ENCODE data around the gene PSMB7. TPM values are rescaled to one million over a fixed set of nuclear protein-coding genes. Genes with fewer than 3 reads are reported as not detected.

PSMB7 gene
- total RNA-seq, 2 donors from 2014 or later: 91.4 to 149 TPM

DNA sequence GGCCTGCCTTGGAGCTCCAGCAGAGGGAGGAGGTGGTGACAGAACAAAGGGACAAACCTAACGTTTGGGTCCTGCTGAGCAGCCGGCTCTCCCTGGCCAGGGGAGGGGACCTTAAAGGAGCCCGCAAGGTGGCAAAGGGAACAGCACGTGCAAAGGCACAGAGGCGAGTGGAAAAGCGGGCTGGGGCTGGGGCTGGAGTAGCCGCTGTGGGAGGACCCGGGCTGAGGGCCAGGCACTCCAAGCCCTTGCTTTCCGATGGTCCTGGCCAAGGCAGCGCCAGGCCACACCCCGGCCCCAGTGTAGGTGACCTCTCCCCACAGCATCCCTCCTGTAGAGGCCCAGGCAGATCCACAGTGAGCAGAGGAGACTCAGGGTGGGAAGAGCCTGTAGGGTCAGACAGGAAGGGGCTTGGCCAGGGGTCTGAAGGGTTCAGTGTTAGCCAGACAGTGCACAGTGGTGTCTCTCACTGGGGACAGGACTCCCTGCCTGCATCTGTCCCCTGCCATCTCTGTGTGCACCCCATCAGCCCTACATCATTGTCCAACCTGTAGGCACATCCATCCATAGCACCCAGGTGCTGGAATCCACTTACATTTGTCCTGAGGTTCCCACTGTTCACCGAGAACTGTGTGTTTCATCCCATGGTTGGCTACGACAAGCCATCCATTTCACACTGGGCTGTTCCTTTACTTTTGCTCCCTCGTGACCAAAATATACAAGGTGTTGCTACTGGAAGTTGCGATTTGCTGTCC, 80.5 kb downstream of the PSMB7 start:
- ATAC-seq (ENCODE audit: insufficient number of reproducible peaks, low FRiP score, low read depth): no peak
- no peaks in the 10 kb centered on the region for H3K27me3 ChIP-seq (replicated peaks; ENCODE audit: insufficient read depth)
- H3K4me3 ChIP-seq: no peak overlapping the region
- H3K36me3 ChIP-seq: peaks cover 27% of the 10 kb centered on the region
- no peaks in the 10 kb centered on the region for H3K4me1 ChIP-seq (ENCODE audit: control insufficient read depth in 1 of 2, low read depth in 2 of 2)
- TF ChIP-seq, protein P1, sequence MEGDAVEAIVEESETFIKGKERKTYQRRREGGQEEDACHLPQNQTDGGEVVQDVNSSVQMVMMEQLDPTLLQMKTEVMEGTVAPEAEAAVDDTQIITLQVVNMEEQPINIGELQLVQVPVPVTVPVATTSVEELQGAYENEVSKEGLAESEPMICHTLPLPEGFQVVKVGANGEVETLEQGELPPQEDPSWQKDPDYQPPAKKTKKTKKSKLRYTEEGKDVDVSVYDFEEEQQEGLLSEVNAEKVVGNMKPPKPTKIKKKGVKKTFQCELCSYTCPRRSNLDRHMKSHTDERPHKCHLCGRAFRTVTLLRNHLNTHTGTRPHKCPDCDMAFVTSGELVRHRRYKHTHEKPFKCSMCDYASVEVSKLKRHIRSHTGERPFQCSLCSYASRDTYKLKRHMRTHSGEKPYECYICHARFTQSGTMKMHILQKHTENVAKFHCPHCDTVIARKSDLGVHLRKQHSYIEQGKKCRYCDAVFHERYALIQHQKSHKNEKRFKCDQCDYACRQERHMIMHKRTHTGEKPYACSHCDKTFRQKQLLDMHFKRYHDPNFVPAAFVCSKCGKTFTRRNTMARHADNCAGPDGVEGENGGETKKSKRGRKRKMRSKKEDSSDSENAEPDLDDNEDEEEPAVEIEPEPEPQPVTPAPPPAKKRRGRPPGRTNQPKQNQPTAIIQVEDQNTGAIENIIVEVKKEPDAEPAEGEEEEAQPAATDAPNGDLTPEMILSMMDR (IDR thresholded peaks at IDR 0.05): no peak
- no peaks in the 10 kb centered on the region for H3K9me3 ChIP-seq
- DNase-seq (ENCODE audit: low spot score): no peak
- no peak overlapping the region for H3K27ac ChIP-seq

GRCh38 chr9:124333203-124333579, 82.1 kb downstream of the PSMB7 start:
- ATAC-seq (ENCODE audit: insufficient number of reproducible peaks, low FRiP score, low read depth) (no peak), DNase-seq (ENCODE audit: low spot score) (no peak)
- H3K4me3 ChIP-seq: no peak overlapping the region
- TF ChIP-seq, protein P1 (IDR thresholded peaks at IDR 0.05): no peak
- peaks cover 40% of the 10 kb centered on the region for H3K36me3 ChIP-seq
- H3K9me3 ChIP-seq: no peaks in the 10 kb centered on the region
- H3K4me1 ChIP-seq (ENCODE audit: control insufficient read depth in 1 of 2, low read depth in 2 of 2): no peaks in the 10 kb centered on the region
- H3K27me3 ChIP-seq (replicated peaks; ENCODE audit: insufficient read depth): no peaks in the 10 kb centered on the region
- no peak overlapping the region for H3K27ac ChIP-seq

DNA sequence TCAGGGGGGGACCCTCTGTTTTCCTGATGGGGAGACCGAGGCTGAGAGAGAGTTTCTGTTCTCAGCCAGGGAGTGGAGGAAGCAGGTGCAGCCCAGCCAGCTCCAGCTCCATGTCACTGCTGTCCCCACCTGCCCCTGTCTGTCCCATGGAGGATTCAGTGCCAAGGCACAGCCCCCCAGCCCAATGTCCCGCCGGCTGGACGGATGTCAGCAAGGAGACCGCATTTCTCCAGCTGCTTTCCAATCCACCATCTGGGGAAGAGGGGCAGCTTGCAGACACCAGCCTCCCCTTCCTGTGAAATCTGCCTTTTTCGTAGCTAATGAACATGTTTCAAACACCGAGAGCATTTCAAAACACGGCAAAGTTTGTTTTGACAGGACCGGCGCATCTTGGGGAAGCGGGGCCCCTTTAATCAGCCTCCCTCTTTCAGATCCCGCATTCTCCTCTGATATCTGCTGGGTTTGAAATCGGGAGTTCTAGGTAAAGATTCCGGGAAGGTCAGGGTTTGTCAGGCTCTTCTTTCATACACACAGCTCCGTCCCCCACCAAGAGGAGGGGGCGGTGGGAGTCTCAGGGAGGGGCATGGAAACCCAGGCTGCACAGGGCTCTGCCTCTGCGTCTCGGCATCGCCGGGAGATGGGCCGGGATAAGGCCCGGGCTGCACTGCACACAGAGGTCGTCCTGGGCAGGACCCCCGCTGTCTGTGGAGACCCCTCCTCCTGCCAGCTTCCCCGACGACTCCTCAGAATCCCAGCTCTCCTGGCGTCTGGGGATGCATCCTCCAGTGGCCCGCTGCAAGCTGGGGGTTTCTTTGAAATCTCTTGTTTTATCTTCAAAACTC, 82.7 kb downstream of the PSMB7 start:
- TF ChIP-seq, protein P1 (IDR thresholded peaks at IDR 0.05): no peak
- ATAC-seq (ENCODE audit: insufficient number of reproducible peaks, low FRiP score, low read depth) (no peak), DNase-seq (ENCODE audit: low spot score) (no peak)
- no peaks in the 10 kb centered on the region for H3K9me3 ChIP-seq
- H3K4me1 ChIP-seq (ENCODE audit: control insufficient read depth in 1 of 2, low read depth in 2 of 2): no peaks in the 10 kb centered on the region
- H3K36me3 ChIP-seq: peaks cover 40% of the 10 kb centered on the region
- no peak overlapping the region for H3K27ac ChIP-seq
- no peak overlapping the region for H3K4me3 ChIP-seq
- H3K27me3 ChIP-seq (replicated peaks; ENCODE audit: insufficient read depth): no peaks in the 10 kb centered on the region

GRCh38 chr9:124331580-124331979, 83.7 kb downstream of the PSMB7 start:
- H3K36me3 ChIP-seq: peaks cover 42% of the 10 kb centered on the region
- H3K27ac ChIP-seq: no peak overlapping the region

More at GRCh38 chr9:124331580-124331979, 83.7 kb downstream of the PSMB7 start:
- Histone ChIP-seq H3K9me3 (no peaks in the 10 kb centered on the region), H3K4me3 (no peak overlapping the region), H3K27me3 (replicated peaks; ENCODE audit: insufficient read depth) (no peaks in the 10 kb centered on the region), H3K4me1 (ENCODE audit: control insufficient read depth in 1 of 2, low read depth in 2 of 2) (no peaks in the 10 kb centered on the region)
- ATAC-seq (ENCODE audit: insufficient number of reproducible peaks, low FRiP score, low read depth) (no peak), DNase-seq (ENCODE audit: low spot score) (no peak)
- TF ChIP-seq, protein P1 (IDR thresholded peaks at IDR 0.05): no peak

All from thoracic aorta (tissue), 2 donors.